Testis (tissue), 2 donors: ENCODE data around the gene CTNNB1.

ENCODE experiments used
- CTCF ChIP-seq, 3 experiments: fragments of 450-650 bp in 2 of 3; fragments of 200-600 bp in 1 of 3; sonication (generic) in 1 of 3; IDR thresholded peaks; one replicate each; pipeline ENCODE4 v1.5.1; 2016 to 2019; ENCODE audit warnings: antibody characterized with exemption in 3 of 3, mild to moderate bottlenecking in 2 of 3, moderate library complexity in 1 of 3
- POLR2A ChIP-seq: fragments of 450-650 bp; IDR thresholded peaks from one replicate; pipeline ENCODE4 v1.6.1; 2017; ENCODE audit warnings: antibody characterized with exemption, mild to moderate bottlenecking, moderate library complexity

- TF ChIP-seq POLR2A = no peak
- TF ChIP-seq CTCF (IDR thresholded peaks at IDR 0.05) = no peak
Measured at GRCh38 chr3:41272667-41273066, 73.4 kb downstream of the CTNNB1 start.
